ENCODE measurements around the gene COL4A2. TPM values are rescaled to one million over a fixed set of nuclear protein-coding genes. Genes with fewer than 3 reads are reported as not detected.

The COL4A2 gene
- total RNA-seq, 4 donors from 2014 or later, result 43.0 to 72.7 (median 53.5) TPM

- Histone ChIP-seq H3K36me3 (no peaks in the 10 kb centered on the region), H3K4me3 (no peak overlapping the region), H3K9me3 (no peaks in the 10 kb centered on the region), H3K27ac (no peak overlapping the region), H3K27me3 (peaks cover 14% of the 10 kb centered on the region), H3K4me1 (peaks cover 28% of the 10 kb centered on the region)
- DNase-seq (ENCODE audit: low spot score in 2 of 2), result no peak
- WGBS, result 71% methylated on average over 16 of the region's 16 CpGs
- TF ChIP-seq POLR2AphosphoS5 (IDR thresholded peaks at IDR 0.05), result no peak
- no peak for TF ChIP-seq POLR2A (IDR thresholded peaks at IDR 0.05)
- TF ChIP-seq EP300 (IDR thresholded peaks at IDR 0.05), result no peak
- TF ChIP-seq CTCF (IDR thresholded peaks at IDR 0.05), result no peak
Measured at GRCh38 chr13:110268576-110269185, 38.4 kb upstream of the COL4A2 start.

GRCh38 chr13:110269509-110270185 is 37.4 kb upstream of the COL4A2 start:
- no peak for DNase-seq (ENCODE audit: low spot score in 2 of 2)
- Histone ChIP-seq H3K9me3 (no peaks in the 10 kb centered on the region), H3K27me3 (peaks cover 14% of the 10 kb centered on the region), H3K27ac (no peak overlapping the region), H3K4me3 (no peak overlapping the region), H3K4me1 (peaks cover 18% of the 10 kb centered on the region), H3K36me3 (no peaks in the 10 kb centered on the region)
- TF ChIP-seq CTCF (IDR thresholded peaks at IDR 0.05), result no peak
- TF ChIP-seq EP300 (IDR thresholded peaks at IDR 0.05), result no peak
- TF ChIP-seq POLR2A (IDR thresholded peaks at IDR 0.05), result no peak
- TF ChIP-seq POLR2AphosphoS5 (IDR thresholded peaks at IDR 0.05), result no peak
- 85% methylated on average over 14 of the region's 14 CpGs for WGBS

GRCh38 chr13:110270507-110270906 is 36.6 kb upstream of the COL4A2 start:
- peaks cover 14% of the 10 kb centered on the region for H3K27me3 ChIP-seq
- no peak for DNase-seq (ENCODE audit: low spot score in 2 of 2)
- H3K4me3 ChIP-seq, result no peak overlapping the region
- no peak overlapping the region for H3K27ac ChIP-seq
- H3K36me3 ChIP-seq, result no peaks in the 10 kb centered on the region
- H3K9me3 ChIP-seq, result no peaks in the 10 kb centered on the region
- 83% methylated on average over 7 of the region's 7 CpGs for WGBS
- no peak for TF ChIP-seq EP300 (IDR thresholded peaks at IDR 0.05)
- TF ChIP-seq CTCF (IDR thresholded peaks at IDR 0.05), result no peak
- no peak for TF ChIP-seq POLR2AphosphoS5 (IDR thresholded peaks at IDR 0.05)
- TF ChIP-seq POLR2A (IDR thresholded peaks at IDR 0.05), result no peak
- H3K4me1 ChIP-seq, result peaks cover 14% of the 10 kb centered on the region

- Histone ChIP-seq H3K9me3 (no peaks in the 10 kb centered on the region), H3K27ac (no peak overlapping the region), H3K4me1 (peaks cover 13% of the 10 kb centered on the region), H3K4me3 (no peak overlapping the region), H3K27me3 (peaks cover 9% of the 10 kb centered on the region), H3K36me3 (no peaks in the 10 kb centered on the region)
- DNase-seq (ENCODE audit: low spot score in 2 of 2), result no peak
- WGBS, result 86% methylated on average over 5 of the region's 5 CpGs
- TF ChIP-seq CTCF (IDR thresholded peaks at IDR 0.05) (no peak), POLR2AphosphoS5 (IDR thresholded peaks at IDR 0.05) (no peak), POLR2A (IDR thresholded peaks at IDR 0.05) (no peak), EP300 (IDR thresholded peaks at IDR 0.05) (no peak)
Measured at GRCh38 chr13:110271313-110271712, 35.8 kb upstream of the COL4A2 start.

GRCh38 chr13:110272227-110272626 is 34.9 kb upstream of the COL4A2 start:
- no peak for DNase-seq (ENCODE audit: low spot score in 2 of 2)
- H3K27me3 ChIP-seq, result peaks cover 5% of the 10 kb centered on the region
- H3K9me3 ChIP-seq, result no peaks in the 10 kb centered on the region
- H3K4me3 ChIP-seq, result no peak overlapping the region
- no peak overlapping the region for H3K27ac ChIP-seq
- no peak for TF ChIP-seq CTCF (IDR thresholded peaks at IDR 0.05)
- no peak for TF ChIP-seq EP300 (IDR thresholded peaks at IDR 0.05)
- no peak for TF ChIP-seq POLR2A (IDR thresholded peaks at IDR 0.05)
- TF ChIP-seq POLR2AphosphoS5 (IDR thresholded peaks at IDR 0.05), result no peak
- WGBS, result 92% methylated on average over 5 of the region's 5 CpGs
- peaks cover 12% of the 10 kb centered on the region for H3K4me1 ChIP-seq
- H3K36me3 ChIP-seq, result no peaks in the 10 kb centered on the region

Measured in suprapubic skin (tissue), 4 donors.